Hepatocyte (in vitro differentiated cells): ENCODE results near the gene STPG4. TPM values are rescaled to one million over a fixed set of nuclear protein-coding genes. Genes with fewer than 3 reads are reported as not detected.
A peak's percentile ranks its signal among the peaks of the same experiment; 100 is the strongest.
"Not testable (repeated sequence)": the region's sequence is repeated elsewhere in the genome, so short reads cannot be mapped to it uniquely, and the experiment has no call there.

Source experiments
- DNase-seq: peaks from one replicate; pipeline ENCODE4 v3.0.0-alpha.2; 2016; ENCODE audit warnings: low spot score
- H2AFZ ChIP-seq: fragments of 200-600 bp; sonication (generic); 2 replicates; pipeline ENCODE4 v1.6.0; 2016; ENCODE audit warnings: antibody characterized with exemption, mild to moderate bottlenecking
- H3K27ac ChIP-seq: fragments of 200-600 bp; sonication (generic); 2 replicates; pipeline ENCODE4 v1.5.1; 2016; ENCODE audit warnings: mild to moderate bottlenecking
- H3K27me3 ChIP-seq: fragments of 200-600 bp; sonication (generic); 2 replicates; pipeline ENCODE4 v1.6.1; 2016
- H3K36me3 ChIP-seq: fragments of 200-600 bp; sonication (generic); replicated peaks from 2 replicates; pipeline ENCODE4 v1.5.1; 2016; ENCODE audit warnings: low read depth; ENCODE audit not compliant: insufficient read depth
- H3K4me1 ChIP-seq: fragments of 200-600 bp; sonication (generic); 2 replicates; pipeline ENCODE4 v1.5.1; 2016; ENCODE audit warnings: mild to moderate bottlenecking, moderate library complexity; ENCODE audit not compliant: insufficient read depth
- H3K4me2 ChIP-seq: fragments of 200-600 bp; sonication (generic); 2 replicates; pipeline ENCODE4 v1.6.0; 2016
- H3K4me3 ChIP-seq: fragments of 200-600 bp; sonication (generic); 2 replicates; pipeline ENCODE4 v1.5.1; 2016; ENCODE audit warnings: mild to moderate bottlenecking
- H3K79me2 ChIP-seq: fragments of 200-600 bp; sonication (generic); 2 replicates; pipeline ENCODE4 v1.6.0; 2017; ENCODE audit warnings: mild to moderate bottlenecking
- H3K9me2 ChIP-seq: fragments of 200-600 bp; sonication (generic); replicated peaks from 2 replicates; pipeline ENCODE4 v1.6.0; 2017; ENCODE audit warnings: mild to moderate bottlenecking; ENCODE audit not compliant: insufficient read depth
- H3K9me3 ChIP-seq: fragments of 200-600 bp; sonication (generic); 2 replicates; pipeline ENCODE4 v1.5.1; 2016; ENCODE audit warnings: low read depth, mild to moderate bottlenecking
- H4K20me1 ChIP-seq: fragments of 200-600 bp; sonication (generic); 2 replicates; pipeline ENCODE4 v1.6.0; 2016; ENCODE audit warnings: mild to moderate bottlenecking; ENCODE audit not compliant: insufficient read depth, poor library complexity, severe bottlenecking
- EZH2 ChIP-seq: fragments of 200-600 bp; sonication (generic); IDR thresholded peaks from 2 replicates; pipeline ENCODE4 v1.6.1; 2016; ENCODE audit warnings: antibody characterized with exemption, mild to moderate bottlenecking, borderline replicate concordance
- EZH2phosphoT487 ChIP-seq: fragments of 200-600 bp; sonication (generic); IDR thresholded peaks from one replicate; pipeline ENCODE4 v1.6.1; 2018; ENCODE audit warnings: antibody characterized with exemption, mild to moderate bottlenecking, low read depth, moderate library complexity; ENCODE audit not compliant: unreplicated experiment, severe bottlenecking
- WGBS: methylation state at CpG from one replicate; pipeline ENCODE4 v1.1.6; 2016; ENCODE audit warnings: low lambda C conversion rate; ENCODE audit errors: missing lambda C conversion rate; 5-methylcytosine and 5-hydroxymethylcytosine counted together
- polyA plus RNA-seq: library from polyadenylated mRNA; unstranded; fragments of >200 nt; fragmentation: Nextera tagmentation; extraction: Ambion mirVana; gene quantifications from 2 replicates; pipeline ENCODE4 v1.2.1, GENCODE V29; 2016
- total RNA-seq: library from RNA; depleted of rRNA; stranded (reverse); fragments of >200 nt; gene quantifications from 2 replicates; pipeline ENCODE4 v1.2.3, GENCODE V29; 2014
- TF ChIP-seq, protein P1 (sequence below): fragments of 200-600 bp; sonication (generic); IDR thresholded peaks from 2 replicates; pipeline ENCODE4 v1.5.1; 2016; ENCODE audit warnings: antibody characterized with exemption, mild to moderate bottlenecking; ENCODE audit not compliant: poor library complexity

STPG4 gene
- total and polyA plus RNA-seq, 2 experiments from 2014 or later, result 0.19 TPM; not detected in 1

DNA sequence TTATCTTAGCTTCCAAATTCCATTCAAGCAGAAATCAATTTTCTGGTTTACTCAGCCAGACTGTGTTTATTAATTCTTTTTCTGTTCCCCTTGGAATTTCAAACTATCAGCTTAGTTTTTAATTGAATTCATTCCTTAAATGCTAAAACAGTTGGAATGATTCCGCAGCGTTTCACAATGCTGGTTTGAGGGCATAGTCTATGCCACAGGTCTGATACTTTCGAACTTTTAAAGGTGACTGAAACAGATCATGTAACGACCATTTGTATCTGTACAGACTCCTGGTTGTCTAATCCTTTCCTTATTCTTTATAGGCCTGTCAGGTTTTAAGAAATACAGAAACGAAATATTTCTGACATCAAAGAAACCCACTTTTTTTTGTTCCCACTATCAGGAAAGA lies 45.4 kb downstream of the STPG4 start:
- Histone ChIP-seq H3K36me3 (no peaks in the 10 kb centered on the region), H3K27ac (no peak overlapping the region), H3K4me3 (no peak overlapping the region), H3K4me1 (no peaks in the 10 kb centered on the region), H3K9me3 (no peaks in the 10 kb centered on the region), H3K4me2 (no peak overlapping the region), H3K79me2 (no peaks in the 10 kb centered on the region), H3K9me2 (no peaks in the 10 kb centered on the region), H2AFZ (no peak overlapping the region), H3K27me3 (no peaks in the 10 kb centered on the region), H4K20me1 (no peaks in the 10 kb centered on the region)
- WGBS, result 64% methylated on average over 5 of the region's 5 CpGs
- TF ChIP-seq EZH2 (no peak), EZH2phosphoT487 (no peak)
- TF ChIP-seq, protein P1, sequence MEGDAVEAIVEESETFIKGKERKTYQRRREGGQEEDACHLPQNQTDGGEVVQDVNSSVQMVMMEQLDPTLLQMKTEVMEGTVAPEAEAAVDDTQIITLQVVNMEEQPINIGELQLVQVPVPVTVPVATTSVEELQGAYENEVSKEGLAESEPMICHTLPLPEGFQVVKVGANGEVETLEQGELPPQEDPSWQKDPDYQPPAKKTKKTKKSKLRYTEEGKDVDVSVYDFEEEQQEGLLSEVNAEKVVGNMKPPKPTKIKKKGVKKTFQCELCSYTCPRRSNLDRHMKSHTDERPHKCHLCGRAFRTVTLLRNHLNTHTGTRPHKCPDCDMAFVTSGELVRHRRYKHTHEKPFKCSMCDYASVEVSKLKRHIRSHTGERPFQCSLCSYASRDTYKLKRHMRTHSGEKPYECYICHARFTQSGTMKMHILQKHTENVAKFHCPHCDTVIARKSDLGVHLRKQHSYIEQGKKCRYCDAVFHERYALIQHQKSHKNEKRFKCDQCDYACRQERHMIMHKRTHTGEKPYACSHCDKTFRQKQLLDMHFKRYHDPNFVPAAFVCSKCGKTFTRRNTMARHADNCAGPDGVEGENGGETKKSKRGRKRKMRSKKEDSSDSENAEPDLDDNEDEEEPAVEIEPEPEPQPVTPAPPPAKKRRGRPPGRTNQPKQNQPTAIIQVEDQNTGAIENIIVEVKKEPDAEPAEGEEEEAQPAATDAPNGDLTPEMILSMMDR, result no peak
- no peak for DNase-seq

DNA sequence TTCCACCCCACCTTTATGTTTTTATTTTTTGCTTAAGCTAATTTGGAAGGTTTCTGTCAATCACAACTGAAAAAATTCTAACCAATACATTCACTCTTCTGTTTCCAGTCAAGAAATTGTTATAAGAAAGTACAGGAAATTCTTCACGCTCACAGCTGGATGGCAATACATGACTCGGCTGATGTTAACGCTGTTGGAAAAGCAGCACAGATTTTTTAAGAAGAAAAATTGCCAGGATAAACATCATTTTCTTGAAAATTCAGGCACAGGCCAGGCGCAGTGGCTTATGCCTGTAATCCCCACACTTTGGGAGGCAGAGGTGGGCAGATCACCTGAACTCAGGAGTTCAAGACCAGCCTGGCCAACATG lies 46.1 kb downstream of the STPG4 start:
- no peak for DNase-seq
- TF ChIP-seq EZH2phosphoT487 (no peak), EZH2 (no peak)
- TF ChIP-seq, protein P1, result no peak

DNA sequence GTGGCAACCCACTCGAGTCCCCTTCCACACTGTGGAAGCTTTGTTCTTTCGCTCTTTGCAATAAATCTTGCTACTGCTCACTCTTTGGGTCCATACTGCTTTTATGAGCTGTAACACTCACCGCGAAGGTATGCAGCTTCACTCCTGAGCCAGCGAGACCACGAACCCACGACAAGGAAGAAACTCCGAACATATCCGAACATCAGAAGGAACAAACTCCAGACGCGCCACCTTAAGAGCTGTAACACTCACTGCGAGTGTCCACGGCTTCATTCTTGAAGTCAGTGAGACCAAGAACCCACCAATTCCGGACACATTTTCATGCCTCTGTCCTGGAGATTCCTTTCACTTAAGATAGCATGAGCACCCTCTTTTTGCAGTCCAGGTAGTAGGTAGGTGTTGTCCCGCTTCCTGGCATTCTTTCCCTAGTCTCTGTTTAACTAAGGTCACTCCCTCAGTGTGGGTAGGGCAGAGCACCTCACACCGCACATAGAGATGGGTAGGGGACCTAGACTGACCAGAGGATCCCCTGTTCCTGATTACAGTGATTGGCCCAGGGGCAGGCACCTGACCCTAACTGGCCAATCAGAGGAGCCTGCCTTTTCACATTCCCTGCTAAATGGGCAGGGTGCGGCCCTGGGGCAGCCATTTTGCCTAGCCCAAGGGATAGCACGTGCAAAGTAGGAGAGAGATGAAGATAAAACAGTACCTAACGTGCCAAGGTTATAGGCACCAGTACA lies 46.7 kb downstream of the STPG4 start:
- H3K9me2 ChIP-seq, H2AFZ ChIP-seq, H4K20me1 ChIP-seq, DNase-seq, H3K27me3 ChIP-seq, H3K4me1 ChIP-seq, H3K9me3 ChIP-seq, H3K4me3 ChIP-seq, H3K79me2 ChIP-seq, H3K36me3 ChIP-seq, H3K27ac ChIP-seq, H3K4me2 ChIP-seq: not testable (repeated sequence)
- WGBS, result 84% methylated on average over 19 of the region's 19 CpGs

More for the DNA sequence above, 46.1 kb downstream of the STPG4 start:
- Histone ChIP-seq H3K9me3 (no peaks in the 10 kb centered on the region), H3K9me2 (no peaks in the 10 kb centered on the region), H3K4me2 (no peak overlapping the region), H3K79me2 (no peaks in the 10 kb centered on the region), H3K4me3 (no peak overlapping the region), H4K20me1 (no peaks in the 10 kb centered on the region), H3K27ac (no peak overlapping the region), H3K36me3 (no peaks in the 10 kb centered on the region), H2AFZ (no peak overlapping the region), H3K4me1 (no peaks in the 10 kb centered on the region), H3K27me3 (no peaks in the 10 kb centered on the region)
- WGBS, result 95% methylated on average over 4 of the region's 4 CpGs

GRCh38 chr2:47107201-47107600 lies 47.9 kb downstream of the STPG4 start:
- H3K36me3 ChIP-seq, H3K4me3 ChIP-seq, H3K9me2 ChIP-seq, H3K4me2 ChIP-seq, H3K27me3 ChIP-seq, H3K4me1 ChIP-seq, H2AFZ ChIP-seq, H4K20me1 ChIP-seq, H3K79me2 ChIP-seq, DNase-seq, H3K9me3 ChIP-seq, H3K27ac ChIP-seq: not testable (repeated sequence)
- WGBS, result 98% methylated on average over 7 of the region's 21 CpGs

GRCh38 chr2:47106231-47106630 lies 48.9 kb downstream of the STPG4 start:
- 69% methylated on average over 3 of the region's 4 CpGs for WGBS

DNA sequence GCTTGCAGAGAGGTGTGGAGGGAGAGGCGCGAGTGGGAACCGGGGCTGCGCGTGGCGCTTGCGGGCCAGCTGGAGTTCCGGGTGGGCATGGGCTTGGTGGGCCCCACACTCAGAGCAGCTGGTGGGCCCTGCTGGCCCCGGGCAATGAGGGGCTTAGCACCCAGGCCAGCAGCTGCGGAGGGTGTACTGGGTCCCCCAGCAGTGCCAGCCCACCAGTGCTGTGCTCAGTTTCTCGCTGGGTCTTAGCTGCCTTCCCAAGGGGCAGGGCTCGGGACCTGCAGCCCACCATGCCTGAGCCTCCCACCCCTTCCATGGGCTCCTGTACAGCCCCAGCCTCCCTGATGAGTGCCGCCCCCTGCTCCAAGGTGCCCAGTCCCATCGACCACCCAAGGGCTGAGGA lies 55.4 kb downstream of the STPG4 start:
- 100% methylated on average over 14 of the region's 14 CpGs for WGBS
- not testable (repeated sequence) for H3K9me2 ChIP-seq, H3K79me2 ChIP-seq, H3K4me3 ChIP-seq, H2AFZ ChIP-seq, H3K27ac ChIP-seq, H3K27me3 ChIP-seq, H3K4me1 ChIP-seq, H3K36me3 ChIP-seq, H3K9me3 ChIP-seq, DNase-seq, H3K4me2 ChIP-seq, H4K20me1 ChIP-seq

More at GRCh38 chr2:47106231-47106630, 48.9 kb downstream of the STPG4 start:
- H4K20me1 ChIP-seq, H3K9me2 ChIP-seq, H3K4me2 ChIP-seq, H3K36me3 ChIP-seq, H3K9me3 ChIP-seq, H3K4me1 ChIP-seq, H2AFZ ChIP-seq, H3K4me3 ChIP-seq, H3K79me2 ChIP-seq, DNase-seq, H3K27me3 ChIP-seq: not testable (repeated sequence)
- H3K27ac ChIP-seq, result peak overlapping the region; percentile 8
